Stomach (tissue), 4 donors: ENCODE data around the gene CDH5.

Experiments
- EP300 ChIP-seq: sonication (generic); formaldehyde crosslinking; IDR thresholded peaks from one replicate; pipeline ENCODE4 v1.6.1; 2017; ENCODE audit warnings: antibody characterized with exemption
- POLR2A ChIP-seq, 4 donors: fragments of 450-650 bp; IDR thresholded peaks; one replicate each; pipeline ENCODE4 v1.6.1; 2016; ENCODE audit warnings: antibody characterized with exemption in 4 of 4, control low read depth in 2 of 4, mild to moderate bottlenecking in 1 of 4, moderate library complexity in 1 of 4
- POLR2AphosphoS5 ChIP-seq, 3 donors: sonication (generic); formaldehyde crosslinking; IDR thresholded peaks; one replicate each; pipeline ENCODE4 v1.6.1; 2016; ENCODE audit warnings: antibody characterized with exemption in 3 of 3
- TF ChIP-seq, protein P1 (sequence below), 7 experiments: fragments of 450-650 bp in 4 of 7; fragments of 200-600 bp in 3 of 7; sonication (generic) in 3 of 7; IDR thresholded peaks; one replicate each; pipeline ENCODE4 v1.5.1; 2016 to 2019; ENCODE audit warnings: antibody characterized with exemption in 7 of 7, control low read depth in 2 of 7, mild to moderate bottlenecking in 1 of 7

GRCh38 chr16:66422366-66422765 lies 55.9 kb downstream of the CDH5 start:
- TF ChIP-seq, protein P1, sequence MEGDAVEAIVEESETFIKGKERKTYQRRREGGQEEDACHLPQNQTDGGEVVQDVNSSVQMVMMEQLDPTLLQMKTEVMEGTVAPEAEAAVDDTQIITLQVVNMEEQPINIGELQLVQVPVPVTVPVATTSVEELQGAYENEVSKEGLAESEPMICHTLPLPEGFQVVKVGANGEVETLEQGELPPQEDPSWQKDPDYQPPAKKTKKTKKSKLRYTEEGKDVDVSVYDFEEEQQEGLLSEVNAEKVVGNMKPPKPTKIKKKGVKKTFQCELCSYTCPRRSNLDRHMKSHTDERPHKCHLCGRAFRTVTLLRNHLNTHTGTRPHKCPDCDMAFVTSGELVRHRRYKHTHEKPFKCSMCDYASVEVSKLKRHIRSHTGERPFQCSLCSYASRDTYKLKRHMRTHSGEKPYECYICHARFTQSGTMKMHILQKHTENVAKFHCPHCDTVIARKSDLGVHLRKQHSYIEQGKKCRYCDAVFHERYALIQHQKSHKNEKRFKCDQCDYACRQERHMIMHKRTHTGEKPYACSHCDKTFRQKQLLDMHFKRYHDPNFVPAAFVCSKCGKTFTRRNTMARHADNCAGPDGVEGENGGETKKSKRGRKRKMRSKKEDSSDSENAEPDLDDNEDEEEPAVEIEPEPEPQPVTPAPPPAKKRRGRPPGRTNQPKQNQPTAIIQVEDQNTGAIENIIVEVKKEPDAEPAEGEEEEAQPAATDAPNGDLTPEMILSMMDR (IDR thresholded peaks at IDR 0.05) = no peak
- TF ChIP-seq POLR2A (IDR thresholded peaks at IDR 0.05) = no peak
- no peak for TF ChIP-seq POLR2AphosphoS5 (IDR thresholded peaks at IDR 0.05)
- TF ChIP-seq EP300 = no peak
